Activated T-helper 9 cell treated with anti-CD3 and anti-CD28 coated beads, Interleukin-2, amount 50 U/mL, for 16 hours (primary cell): Measurements from ENCODE around the gene GYS1.

Source experiments
- DNase-seq: peaks from one replicate; pipeline ENCODE4 v3.0.0-alpha.2; 2020; ENCODE audit warnings: low read depth

GYS1 gene

GRCh38 chr19:49017666-49018351, 24.7 kb upstream of the GYS1 start:
- peak; percentile 45 for DNase-seq

- DNase-seq, result no peak
These were observed 24.0 kb upstream of the GYS1 start, which contains the start of gene LHB for GRCh38 chr19:49017041-49017665. TSS of gene LHB (minus strand) at chr19:49017091. CDS start at chr19:49017081, 10 bp downstream.

- no peak for DNase-seq
These were observed 23.1 kb upstream of the GYS1 start for GRCh38 chr19:49016067-49016839.

- DNase-seq, result no peak
These were observed 21.8 kb upstream of the GYS1 start for GRCh38 chr19:49014870-49015255.

GRCh38 chr19:49014123-49014869, 21.2 kb upstream of the GYS1 start:
- DNase-seq, result no peak

- DNase-seq, result no peak
These were observed 18.1 kb upstream of the GYS1 start for GRCh38 chr19:49011194-49011593.

- DNase-seq, result no peak
These were observed 17.3 kb upstream of the GYS1 start for GRCh38 chr19:49010453-49010852.

- DNase-seq, result no peak
These were observed 16.7 kb upstream of the GYS1 start for GRCh38 chr19:49009828-49010227.

- DNase-seq, result no peak
These were observed 13.8 kb upstream of the GYS1 start for GRCh38 chr19:49006905-49007304.

GRCh38 chr19:49004964-49005614, 12.0 kb upstream of the GYS1 start:
- no peak for DNase-seq

- DNase-seq, result no peak
These were observed 11.0 kb upstream of the GYS1 start for GRCh38 chr19:49004133-49004532.

GRCh38 chr19:48999481-49000325, 6.6 kb upstream of the GYS1 start:
- DNase-seq, result peak; percentile 57

- DNase-seq, result no peak
These were observed 4.9 kb upstream of the GYS1 start for GRCh38 chr19:48997972-48998371.

- DNase-seq, result no peak
These were observed 902 bp upstream of the GYS1 start for GRCh38 chr19:48994035-48994386.

- no peak for DNase-seq
These were observed 431 bp downstream of the GYS1 start for GRCh38 chr19:48992581-48993174.

GRCh38 chr19:48991873-48992580, 1.1 kb downstream of the GYS1 start:
- DNase-seq, result no peak

- no peak for DNase-seq
These were observed 2.0 kb downstream of the GYS1 start for GRCh38 chr19:48991011-48991609.

GRCh38 chr19:48990400-48990799, 2.7 kb downstream of the GYS1 start:
- no peak for DNase-seq

GRCh38 chr19:48989701-48990291, 3.3 kb downstream of the GYS1 start:
- DNase-seq, result no peak
